ACHN (cell line): ENCODE results near the gene RAB44.
A peak's percentile ranks its signal among the peaks of the same experiment; 100 is the strongest.

ENCODE experiments used
- DNase-seq: peaks from one replicate; pipeline ENCODE4 v3.0.0-alpha.2; 2015
- in situ Hi-C: cut with HindIII; loops from 2 replicates; pipeline ENCODE4 v1.10.0; 2017; ENCODE audit warnings: low sequenced_read_pairs, low pct_ligation_motif_present, low pct_unique_long_range_greater_than_20kb

The RAB44 gene

DNA sequence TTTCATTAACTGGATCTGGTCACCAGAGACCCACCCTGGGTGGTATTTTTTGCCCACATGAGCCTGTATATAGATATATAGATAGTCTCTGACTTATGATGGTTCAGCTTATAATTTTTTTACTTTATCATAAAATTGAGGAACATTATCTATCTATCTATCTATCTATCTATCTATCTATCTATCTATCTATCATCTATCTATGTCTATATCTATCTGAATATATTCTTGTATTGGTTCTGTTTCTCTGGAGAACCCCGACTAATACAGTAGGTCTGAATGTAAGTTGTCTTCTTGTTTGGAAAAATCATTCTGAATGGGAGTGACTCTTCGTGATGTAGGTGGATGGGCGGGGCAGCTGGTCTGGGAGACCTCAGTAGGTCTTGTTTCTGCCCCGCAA, 32.4 kb upstream of the RAB44 start:
- no peak for DNase-seq
- in situ Hi-C loops: no loop called here

DNA sequence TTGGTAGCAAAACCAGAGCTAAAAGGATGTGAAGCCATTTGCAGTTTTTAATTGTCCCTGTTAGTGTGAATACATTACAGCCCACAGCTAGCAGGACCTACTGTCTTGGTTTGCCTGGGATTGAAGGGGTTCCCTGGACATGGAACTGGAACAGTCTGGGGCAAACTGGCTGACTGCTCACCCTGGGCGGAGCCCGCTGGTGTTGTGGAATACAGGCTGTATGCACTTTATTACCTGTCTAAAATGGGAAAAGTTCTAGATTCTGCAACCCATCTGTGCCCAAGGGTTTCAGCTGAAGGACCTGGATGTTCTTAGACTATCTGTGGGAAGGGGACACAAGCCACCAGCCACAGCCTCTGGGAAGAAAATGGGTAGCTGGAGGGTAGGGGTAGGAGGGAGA, 31.3 kb upstream of the RAB44 start:
- in situ Hi-C loops: no loop called here
- no peak for DNase-seq

DNA sequence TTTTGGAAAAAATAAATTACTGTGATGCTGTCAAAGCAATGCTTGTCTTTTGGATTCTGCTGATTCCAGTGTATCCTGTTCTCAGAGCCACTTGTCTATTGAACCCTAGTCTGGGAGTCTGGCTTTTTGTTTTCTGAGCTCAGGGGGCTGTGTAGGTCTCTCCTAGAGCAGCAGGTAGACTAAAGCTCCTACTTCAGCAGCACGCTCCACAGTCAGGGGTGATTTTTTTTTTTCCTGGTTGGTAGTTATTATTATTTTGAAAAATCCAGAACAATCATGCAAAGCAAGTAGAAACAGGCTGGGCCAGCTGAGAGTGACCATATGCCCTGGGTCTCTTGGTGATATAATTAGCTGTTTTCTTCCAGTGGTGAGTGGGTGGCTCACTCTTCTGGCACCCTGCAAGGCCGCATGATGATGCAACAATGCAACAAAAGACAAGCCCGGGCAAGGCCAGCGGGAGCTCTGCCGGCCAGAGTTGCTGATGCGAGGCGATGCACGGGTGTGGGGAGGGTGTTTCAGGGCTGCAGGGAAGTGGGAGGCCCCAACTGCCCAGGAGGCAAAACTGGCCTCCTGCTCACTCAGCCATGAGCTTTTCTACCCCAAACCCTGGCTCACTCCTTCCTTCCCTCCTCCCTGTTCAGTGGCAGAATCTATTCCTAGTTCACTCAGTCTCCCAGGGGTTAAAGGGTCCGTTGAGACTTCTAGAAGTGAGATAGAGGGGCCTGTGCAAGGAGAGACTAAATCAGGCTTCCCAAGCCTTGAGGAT, 30.6 kb upstream of the RAB44 start:
- in situ Hi-C loops: no loop called here
- peak; percentile 89 for DNase-seq

DNA sequence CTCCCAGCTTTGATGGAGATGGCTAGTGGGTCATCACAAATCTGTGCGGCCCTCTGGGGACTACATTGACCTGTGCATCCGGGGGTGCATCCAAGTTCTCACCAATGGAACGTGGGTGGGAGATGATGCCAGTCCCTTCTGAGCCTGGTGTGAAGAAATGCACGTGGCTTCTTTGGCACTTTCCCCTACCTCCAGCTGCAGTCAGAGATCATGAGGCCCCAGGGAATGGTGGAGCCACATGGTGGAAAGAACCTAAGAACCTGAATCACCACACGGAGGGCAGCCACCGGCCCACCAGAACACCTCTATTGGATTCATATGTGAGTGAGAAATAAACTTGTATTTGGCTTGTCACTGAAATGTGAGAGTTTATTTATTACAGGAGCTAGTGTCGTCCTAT, 29.0 kb upstream of the RAB44 start:
- no peak for DNase-seq
- in situ Hi-C loops: no loop called here

DNA sequence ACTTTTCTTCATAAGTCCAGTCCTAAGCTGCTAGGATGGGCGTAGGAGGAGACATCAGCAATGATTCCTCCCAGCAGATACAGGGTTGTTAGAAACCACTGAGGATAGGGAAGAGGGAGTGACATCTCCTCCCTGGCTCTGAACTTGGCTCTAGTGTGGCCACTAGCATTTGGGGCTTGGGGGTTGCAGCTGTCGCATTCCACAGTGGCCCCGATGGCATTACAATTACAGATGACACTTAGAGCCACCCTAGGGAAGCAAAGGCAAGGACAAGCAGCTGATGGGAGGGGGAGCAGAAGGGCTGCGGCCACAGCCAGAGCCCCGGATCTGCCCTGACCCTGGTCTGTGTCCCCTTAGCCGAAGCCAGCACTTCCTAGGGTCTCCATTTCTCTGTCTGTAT, 28.6 kb upstream of the RAB44 start:
- in situ Hi-C loops: no loop called here
- no peak for DNase-seq

DNA sequence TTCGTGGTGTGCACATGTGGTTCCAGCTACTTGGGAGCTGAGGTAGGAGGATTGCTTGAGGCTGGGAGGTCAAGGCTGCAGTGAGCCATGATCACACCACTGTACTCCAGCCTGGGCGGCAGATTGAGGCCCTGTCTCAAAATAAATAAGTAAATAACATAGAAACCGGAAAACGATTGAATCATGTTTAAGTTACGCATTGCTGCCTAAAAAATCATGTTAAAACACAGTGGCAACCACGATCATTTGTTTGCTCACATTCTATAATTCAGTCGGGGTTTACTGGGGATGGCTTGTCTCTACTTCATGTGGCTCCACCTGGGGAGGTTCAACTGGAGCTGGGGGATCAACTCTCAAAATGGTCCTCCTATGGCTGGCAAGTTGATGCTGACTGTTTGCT, 27.4 kb upstream of the RAB44 start:
- no peak for DNase-seq
- in situ Hi-C loops: no loop called here

DNA sequence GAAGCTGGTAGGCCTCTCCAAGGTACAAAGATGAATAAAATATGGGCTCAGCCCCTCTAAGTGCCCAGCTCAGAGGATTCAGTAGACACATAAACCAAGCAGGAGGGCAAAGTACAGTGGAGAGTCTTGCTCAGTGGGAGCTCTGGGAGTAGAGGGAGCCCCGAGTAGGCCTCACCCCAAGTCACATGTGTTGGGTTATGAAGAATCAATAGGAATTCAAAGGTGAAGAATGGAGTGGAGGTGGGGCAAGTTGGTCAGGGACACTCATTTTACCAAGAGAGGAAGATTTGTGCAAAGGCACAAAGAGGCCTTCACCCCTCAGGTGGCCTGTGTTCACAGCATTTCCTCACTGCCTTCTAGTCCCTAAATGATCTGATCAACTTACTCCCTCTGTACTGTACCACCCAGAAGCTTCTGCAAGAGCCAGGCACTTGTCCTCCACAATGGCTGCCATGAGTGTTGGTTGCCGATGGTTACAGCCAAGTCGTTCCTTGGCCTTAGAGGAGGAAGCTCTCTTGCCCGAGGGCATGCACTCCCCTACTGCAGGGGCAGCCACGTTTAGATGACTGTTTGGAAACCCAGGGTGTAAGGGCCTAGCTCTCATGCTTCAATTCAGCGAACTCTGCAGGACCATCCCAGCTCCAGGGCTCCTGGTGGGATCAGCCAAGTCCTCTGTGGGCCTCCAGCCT, 25.8 kb upstream of the RAB44 start:
- DNase-seq: no peak
- in situ Hi-C loops: no loop called here

DNA sequence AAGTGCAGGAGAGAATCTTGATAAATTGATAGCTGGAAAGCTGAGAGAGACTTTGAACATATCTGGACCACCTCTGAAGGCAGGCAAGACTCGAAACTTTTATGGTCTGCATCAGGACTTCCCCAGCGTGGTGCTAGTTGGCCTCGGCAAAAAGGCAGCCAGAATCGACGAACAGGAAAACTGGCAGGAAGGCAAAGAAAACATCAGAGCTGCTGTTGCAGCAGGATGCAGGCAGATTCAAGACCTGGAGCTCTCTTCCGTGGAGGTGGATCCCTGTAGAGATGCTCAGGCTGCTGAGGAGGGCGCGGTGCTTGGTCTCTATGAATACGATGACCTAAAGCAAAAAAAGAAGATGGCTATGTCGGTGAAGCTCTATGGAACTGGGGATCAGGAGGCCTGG, 23.7 kb upstream of the RAB44 start:
- in situ Hi-C loops: no loop called here

DNA sequence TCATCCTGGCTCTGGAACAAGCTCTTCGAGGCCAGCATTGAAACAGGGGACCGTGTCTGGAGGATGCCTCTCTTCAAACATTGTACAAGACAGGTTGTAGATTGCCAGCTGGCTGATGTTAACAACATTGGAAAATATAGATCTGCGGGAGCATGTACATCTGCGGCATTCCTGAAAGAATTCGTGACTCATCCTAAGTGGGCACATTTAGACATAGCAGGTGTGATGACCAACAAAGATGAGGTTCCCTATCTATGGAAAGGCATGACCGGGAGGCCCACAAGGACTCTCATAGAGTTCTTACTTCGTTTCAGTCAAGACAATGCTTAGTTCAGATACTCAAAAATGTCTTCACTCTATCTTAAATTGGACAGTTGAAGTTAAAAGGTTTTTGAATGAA, 22.7 kb upstream of the RAB44 start:
- DNase-seq: no peak
- in situ Hi-C loops: no loop called here

More for the DNA sequence above, 23.7 kb upstream of the RAB44 start:
- no peak for DNase-seq

DNA sequence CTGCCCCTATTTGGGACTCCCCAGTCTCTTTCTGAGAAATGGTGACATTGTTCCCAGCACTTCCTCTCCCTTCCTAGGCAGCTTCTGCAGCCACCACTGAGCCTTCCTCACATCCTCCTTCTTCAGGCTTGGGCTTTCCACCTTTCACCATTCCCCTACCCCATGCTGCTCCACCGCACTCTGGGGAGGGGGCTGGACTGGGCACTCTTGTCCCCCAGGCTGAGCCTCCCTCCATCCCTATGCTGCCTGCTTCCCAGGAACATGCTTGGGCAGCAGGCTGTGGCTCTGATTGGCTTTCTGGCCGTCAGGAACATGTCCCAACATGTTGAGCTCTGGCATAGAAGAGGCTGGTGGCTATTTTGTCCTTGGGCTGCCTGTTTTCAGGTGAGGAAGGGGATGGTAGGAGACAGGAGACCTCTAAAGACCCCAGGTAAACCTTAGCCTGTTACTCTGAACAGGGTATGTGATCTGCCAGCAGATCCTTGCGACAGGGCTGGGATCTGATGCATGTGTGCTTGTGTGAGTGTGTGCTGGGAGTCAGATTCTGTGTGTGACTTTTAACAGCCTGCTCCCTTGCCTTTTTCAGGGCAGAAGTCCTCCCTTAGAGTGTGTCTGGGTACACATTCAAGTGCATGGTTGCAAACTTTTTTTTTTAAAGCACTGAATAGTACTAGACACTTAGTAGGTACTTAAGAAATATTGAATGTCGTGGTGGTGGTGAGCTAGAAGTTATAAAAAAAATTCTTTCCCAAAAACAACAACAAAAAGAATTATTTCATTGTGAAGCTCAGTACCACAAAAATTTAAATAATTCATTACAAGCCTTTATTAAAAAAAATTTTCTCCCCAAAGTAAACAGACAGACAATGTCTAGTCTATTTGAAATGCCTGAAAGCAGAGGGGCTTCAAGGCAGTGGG, 21.2 kb upstream of the RAB44 start:
- in situ Hi-C loops: no loop called here
- DNase-seq: peak; percentile 57

DNA sequence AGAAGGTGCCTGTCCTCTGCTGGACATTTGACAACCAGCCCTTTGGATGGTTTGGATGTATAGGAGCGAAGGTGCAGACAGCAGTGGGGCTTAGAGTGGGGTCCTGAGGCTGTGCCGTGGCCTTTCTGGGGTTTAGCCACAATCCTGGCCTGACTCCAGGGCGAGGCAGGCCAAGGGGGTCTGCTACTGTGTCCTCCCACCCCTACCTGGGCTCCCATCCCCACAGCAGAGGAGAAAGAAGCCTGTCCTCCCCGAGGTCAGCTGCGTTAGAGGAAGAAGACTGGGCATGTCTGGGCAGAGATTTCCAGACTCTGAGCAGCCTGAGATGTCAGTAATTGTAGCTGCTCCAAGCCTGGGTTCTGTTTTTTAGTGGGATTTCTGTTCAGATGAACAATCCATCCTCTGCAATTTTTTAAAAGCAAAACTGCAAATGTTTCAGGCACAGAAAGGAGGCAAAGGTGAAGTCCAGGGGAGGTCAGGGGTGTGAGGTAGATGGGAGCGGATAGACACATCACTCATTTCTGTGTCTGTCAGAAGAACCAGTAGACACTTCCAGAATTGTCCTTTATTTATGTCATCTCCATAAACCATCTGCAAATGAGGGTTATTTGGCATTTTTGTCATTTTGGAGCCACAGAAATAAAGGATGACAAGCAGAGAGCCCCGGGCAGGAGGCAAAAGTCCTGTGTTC, 20.4 kb upstream of the RAB44 start:
- in situ Hi-C loops: no loop called here
- DNase-seq: peak; percentile 29

DNA sequence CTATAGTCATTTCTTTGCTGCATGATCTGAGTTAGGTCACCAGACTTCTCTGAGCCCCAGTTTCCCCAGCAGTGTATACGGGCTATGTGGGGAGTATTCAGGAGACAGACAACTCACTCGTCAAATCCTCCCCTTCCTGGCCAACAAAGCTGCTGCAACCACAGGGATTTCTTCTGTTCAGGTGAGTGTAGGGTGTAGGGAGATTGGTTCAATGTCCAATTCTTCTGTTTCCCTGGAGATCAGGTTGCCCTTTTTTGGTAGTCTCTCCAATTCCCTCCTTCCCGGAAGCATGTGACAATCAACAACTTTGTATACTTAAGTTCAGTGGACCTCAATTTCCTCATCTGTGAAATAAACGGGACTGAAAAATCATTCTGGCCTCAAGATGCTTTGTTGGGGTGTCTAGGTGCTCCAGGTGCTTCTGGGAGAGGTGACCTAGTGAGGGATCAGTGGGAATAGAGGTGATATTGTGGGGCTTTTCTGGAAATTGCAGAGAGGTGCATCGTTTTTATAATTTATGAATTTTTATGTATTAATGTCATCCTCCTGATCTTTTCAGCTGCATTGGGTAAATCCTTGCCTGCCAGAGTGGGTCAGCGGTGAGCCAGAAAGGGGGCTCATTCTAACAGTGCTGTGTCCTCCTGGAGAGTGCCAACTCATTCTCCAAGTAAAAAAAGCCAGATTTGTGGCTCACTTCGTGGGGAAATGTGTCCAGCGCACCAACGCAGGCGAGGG, 19.7 kb upstream of the RAB44 start:
- no peak for DNase-seq
- in situ Hi-C loops: no loop called here

DNA sequence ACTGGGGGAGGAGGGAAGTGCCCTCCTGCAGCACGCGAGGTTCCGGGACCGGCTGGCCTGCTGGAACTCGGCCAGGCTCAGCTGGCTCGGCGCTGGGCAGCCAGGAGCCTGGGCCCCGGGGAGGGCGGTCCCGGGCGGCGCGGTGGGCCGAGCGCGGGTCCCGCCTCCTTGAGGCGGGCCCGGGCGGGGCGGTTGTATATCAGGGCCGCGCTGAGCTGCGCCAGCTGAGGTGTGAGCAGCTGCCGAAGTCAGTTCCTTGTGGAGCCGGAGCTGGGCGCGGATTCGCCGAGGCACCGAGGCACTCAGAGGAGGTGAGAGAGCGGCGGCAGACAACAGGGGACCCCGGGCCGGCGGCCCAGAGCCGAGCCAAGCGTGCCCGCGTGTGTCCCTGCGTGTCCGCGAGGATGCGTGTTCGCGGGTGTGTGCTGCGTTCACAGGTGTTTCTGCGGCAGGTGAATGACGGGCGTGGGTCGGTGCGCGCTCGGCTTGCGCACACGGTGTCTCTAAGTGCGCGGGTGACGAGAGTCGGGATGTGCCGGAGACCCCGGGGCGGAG, 19.1 kb upstream of the RAB44 start, which contains the start of gene CDKN1A:
CDKN1A (plus strand) TSS at position 227 of the 555 bp plus-strand sequence. CDS start 5,388 bp downstream, outside the sequence.
- DNase-seq: peak; percentile 91
- in situ Hi-C loops: no loop called here

DNA sequence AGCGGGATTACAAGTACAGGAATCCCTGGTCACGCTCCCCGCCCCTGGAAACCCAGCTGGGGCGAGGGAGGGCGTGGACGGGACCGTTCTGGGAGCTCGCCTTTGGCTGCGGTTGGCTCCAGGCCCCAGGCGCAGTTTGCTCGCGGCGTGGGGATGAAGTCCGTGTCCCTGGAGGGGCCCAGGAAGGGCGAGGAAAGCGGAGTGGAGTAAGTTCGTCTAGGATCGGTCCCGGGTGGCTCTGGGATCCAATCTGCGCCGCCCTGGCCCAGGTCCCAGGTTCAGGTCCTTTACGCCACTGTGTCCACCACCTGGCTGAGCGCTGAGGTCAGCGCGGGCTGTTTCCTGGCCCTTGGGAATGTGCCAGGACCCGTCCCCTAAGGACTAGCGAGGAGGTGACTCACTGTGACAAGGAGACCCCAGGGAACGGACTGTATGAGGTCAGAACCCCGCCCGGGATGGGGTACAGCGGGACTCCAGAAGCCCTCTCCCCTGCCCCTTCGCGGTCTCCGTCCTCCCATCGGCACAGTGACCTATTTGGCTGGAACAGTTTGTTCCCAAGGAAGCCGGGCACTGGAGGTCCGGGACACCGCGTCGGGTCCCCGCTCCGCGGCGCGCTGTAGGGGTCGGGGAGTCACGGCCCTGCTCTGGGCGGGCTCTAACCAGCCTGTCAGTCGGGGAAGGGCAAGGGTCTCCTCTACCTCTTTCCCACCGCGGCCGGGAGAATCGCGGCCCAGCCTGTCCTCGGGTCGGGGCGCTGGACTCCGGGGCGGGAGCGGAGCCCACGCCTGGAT, 18.4 kb upstream of the RAB44 start:
- in situ Hi-C loops: no loop called here
- peak; percentile 35 for DNase-seq

DNA sequence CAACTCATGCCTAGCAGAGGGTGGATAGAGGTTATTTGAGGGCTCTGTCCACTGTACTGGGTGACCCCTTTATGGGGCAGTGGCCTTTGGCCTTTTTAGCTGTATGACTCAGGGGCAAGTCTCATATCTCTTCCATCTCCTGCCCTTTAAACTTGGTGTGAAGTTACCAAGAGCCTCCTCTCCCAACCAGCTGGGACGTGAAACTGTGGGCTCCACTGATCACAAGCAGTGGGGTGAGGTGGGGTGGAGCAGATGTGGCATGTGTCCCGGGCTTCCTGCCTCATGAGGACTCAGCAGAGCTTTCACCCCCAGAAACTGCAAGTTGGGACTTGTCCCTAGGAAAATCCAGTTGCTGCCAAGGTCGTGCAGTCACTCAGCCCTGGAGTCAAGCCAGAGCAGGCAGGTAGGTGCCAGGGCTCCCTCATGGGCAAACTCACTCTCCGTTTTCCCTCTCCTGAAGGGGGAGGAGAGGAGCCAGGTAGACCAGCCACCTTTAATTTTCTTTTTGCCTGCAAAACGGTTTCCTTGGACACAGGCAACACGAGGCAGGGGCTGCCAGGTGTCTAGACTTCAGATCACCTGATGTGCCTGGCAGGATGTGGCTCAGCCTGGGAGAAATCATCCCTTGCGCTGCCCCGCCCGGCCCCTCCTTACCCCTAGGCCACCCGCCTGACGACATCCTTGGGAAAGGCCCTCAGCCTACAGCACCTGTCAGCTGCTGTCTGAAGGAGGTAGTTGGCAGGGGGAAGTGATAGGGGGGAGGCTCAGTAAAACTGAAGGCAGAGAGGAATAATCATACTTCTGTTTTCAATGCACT, 15.1 kb upstream of the RAB44 start:
- no peak for DNase-seq
- in situ Hi-C loops: no loop called here

DNA sequence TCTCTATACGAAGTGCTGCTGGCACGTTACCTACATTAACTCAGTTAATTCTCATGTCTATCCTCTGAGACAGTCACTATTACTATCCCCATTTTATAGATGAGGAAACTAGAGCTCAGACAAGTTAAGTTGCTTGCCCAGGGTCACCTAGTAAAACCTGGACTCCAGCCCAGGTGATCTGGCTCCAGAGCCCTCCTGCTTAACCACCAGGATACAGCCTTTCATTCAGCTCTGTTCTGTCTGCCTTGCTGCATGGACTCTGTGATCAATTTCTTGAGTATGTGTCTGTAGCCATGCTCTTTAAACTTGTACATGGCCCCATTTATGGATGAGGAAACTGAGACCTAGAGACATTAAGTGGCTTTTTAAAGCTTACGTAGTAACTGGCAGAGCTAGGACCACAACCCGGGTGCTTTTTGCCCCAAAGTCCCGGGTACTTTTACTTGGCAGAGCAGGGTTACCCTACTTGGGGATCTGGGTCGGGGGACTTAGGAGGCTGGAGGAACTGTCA, 14.4 kb upstream of the RAB44 start:
- no peak for DNase-seq
- in situ Hi-C loops: no loop called here
